Prostate gland (tissue), 2 donors: ENCODE results near the gene DLEC1.

Source experiments
- POLR2A ChIP-seq: fragments of 450-650 bp; IDR thresholded peaks from one replicate; pipeline ENCODE4 v1.6.1; 2016; ENCODE audit warnings: antibody characterized with exemption, mild to moderate bottlenecking
- TF ChIP-seq, protein P1 (sequence below), 4 experiments: fragments of 200-600 bp in 2 of 4; fragments of 450-650 bp in 2 of 4; sonication (generic) in 2 of 4; IDR thresholded peaks; 1 replicate in 3 of 4; 2 replicates in 1 of 4; pipeline ENCODE4 v1.5.1; 2016 to 2019; ENCODE audit warnings: antibody characterized with exemption in 4 of 4, mild to moderate bottlenecking in 2 of 4, moderate library complexity in 2 of 4

DNA sequence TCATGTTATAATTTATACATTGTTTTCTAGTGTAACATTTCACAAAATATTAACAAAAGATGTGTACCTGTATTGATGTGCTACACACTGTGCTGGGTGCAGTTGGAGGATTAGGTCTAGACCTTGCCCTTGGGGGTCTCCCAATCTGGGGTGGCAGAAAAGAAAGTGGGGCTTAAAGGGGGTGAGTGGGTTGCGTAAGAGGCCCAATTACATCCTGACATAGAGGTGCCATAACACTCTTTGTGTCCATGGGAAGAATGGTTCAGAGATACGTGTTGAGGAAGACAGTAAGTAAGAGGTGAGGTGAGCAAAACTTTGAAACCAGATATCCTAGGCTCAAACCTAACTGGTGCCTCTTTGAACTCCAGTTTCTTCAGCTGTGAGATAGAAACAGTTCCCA, 31.0 kb downstream of the DLEC1 start:
- TF ChIP-seq, protein P1, sequence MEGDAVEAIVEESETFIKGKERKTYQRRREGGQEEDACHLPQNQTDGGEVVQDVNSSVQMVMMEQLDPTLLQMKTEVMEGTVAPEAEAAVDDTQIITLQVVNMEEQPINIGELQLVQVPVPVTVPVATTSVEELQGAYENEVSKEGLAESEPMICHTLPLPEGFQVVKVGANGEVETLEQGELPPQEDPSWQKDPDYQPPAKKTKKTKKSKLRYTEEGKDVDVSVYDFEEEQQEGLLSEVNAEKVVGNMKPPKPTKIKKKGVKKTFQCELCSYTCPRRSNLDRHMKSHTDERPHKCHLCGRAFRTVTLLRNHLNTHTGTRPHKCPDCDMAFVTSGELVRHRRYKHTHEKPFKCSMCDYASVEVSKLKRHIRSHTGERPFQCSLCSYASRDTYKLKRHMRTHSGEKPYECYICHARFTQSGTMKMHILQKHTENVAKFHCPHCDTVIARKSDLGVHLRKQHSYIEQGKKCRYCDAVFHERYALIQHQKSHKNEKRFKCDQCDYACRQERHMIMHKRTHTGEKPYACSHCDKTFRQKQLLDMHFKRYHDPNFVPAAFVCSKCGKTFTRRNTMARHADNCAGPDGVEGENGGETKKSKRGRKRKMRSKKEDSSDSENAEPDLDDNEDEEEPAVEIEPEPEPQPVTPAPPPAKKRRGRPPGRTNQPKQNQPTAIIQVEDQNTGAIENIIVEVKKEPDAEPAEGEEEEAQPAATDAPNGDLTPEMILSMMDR (IDR thresholded peaks at IDR 0.05), result no peak
- TF ChIP-seq POLR2A, result no peak
